ENCODE measurements around the gene GUCY1B1. TPM values are rescaled to one million over a fixed set of nuclear protein-coding genes. Genes with fewer than 3 reads are reported as not detected.

GUCY1B1 gene
- total RNA-seq, 4 donors from 2014 or later: 5.5 to 12.9 (median 9.5) TPM

DNA sequence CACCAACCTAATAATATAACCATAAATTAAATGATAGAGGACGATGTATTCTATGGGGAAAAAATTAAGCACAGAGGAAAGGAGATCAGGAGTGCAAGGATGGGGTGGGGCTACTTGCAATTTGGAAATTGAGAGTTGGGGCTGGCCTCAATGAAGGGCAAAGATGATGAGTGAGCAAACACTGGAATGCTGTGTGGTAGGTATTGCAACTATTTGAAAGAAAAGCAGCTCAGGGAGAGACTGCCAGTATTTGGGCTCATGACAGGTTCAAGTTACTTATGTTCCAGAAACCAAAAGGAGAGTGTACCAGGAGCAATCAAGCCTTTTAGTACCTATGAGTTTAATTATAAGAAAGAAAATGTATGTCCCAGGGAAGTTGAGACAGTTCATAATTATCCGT, 59.8 kb downstream of the GUCY1B1 start:
- TF ChIP-seq, protein P1, sequence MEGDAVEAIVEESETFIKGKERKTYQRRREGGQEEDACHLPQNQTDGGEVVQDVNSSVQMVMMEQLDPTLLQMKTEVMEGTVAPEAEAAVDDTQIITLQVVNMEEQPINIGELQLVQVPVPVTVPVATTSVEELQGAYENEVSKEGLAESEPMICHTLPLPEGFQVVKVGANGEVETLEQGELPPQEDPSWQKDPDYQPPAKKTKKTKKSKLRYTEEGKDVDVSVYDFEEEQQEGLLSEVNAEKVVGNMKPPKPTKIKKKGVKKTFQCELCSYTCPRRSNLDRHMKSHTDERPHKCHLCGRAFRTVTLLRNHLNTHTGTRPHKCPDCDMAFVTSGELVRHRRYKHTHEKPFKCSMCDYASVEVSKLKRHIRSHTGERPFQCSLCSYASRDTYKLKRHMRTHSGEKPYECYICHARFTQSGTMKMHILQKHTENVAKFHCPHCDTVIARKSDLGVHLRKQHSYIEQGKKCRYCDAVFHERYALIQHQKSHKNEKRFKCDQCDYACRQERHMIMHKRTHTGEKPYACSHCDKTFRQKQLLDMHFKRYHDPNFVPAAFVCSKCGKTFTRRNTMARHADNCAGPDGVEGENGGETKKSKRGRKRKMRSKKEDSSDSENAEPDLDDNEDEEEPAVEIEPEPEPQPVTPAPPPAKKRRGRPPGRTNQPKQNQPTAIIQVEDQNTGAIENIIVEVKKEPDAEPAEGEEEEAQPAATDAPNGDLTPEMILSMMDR (IDR thresholded peaks at IDR 0.05; ENCODE audit: low read depth): no peak

DNA sequence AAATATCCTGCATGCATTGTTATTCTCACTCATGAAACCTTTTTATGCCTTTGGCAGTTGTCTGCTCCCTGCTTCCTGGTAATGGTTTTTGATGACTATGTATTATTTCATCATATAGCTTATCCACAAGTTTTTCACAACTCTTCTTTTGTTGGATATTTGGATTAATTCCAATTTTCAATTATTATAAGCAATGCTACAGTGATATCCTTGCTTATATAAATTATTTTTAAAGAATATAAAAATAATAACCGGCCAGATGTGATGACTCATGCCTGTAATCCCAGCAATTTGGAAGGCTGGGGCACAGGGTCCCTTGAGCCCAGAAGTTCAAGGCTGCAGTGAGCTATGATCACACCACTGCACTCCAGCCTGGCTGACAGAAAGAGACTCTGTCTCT, 60.2 kb downstream of the GUCY1B1 start:
- TF ChIP-seq, protein P1 (IDR thresholded peaks at IDR 0.05; ENCODE audit: low read depth): no peak

GRCh38 chr4:155820887-155821518, 62.2 kb downstream of the GUCY1B1 start:
- TF ChIP-seq, protein P1 (IDR thresholded peaks at IDR 0.05; ENCODE audit: low read depth): no peak

DNA sequence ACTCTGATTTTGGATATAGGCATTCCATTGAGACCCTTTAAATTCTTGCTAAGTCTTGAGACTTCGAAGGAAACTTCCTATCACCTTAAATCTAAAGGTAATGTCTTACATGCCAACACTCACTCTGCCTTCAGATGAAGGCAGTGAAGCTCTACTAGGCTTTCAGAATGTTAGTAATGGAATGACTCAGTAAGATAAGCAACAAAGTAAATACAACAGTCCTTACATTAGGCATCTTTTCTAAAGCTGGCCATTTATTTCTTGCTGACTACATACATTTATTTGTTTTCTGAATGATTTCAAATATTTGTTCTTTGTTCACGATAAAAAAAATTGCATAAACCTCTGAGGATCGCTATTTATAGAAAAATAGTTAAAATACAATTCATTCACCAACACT, 63.8 kb downstream of the GUCY1B1 start:
- TF ChIP-seq, protein P1 (IDR thresholded peaks at IDR 0.05; ENCODE audit: low read depth): no peak

- TF ChIP-seq, protein P1 (IDR thresholded peaks at IDR 0.05; ENCODE audit: low read depth): no peak
Observed at GRCh38 chr4:155828628-155829027, 69.8 kb downstream of the GUCY1B1 start.

DNA sequence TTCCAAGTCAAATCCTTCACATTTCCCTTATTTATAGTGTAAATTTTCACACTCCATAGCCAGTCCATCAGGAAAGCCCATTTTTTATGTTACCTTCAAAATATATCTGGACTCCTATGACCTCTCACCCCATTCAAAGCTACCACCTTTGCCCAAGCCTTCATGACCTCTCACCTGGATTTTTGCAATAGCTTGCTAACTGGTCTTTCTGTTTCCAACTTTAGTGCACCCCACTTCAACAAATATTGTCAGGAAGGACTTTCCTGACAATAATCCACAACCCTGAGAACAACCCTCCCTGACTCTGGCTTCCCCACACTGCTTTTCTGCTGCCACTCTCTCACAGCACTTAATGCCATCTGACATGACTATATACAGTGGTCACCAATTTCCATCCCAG, 73.8 kb downstream of the GUCY1B1 start:
- TF ChIP-seq, protein P1 (IDR thresholded peaks at IDR 0.05; ENCODE audit: low read depth): no peak

GRCh38 chr4:155837203-155837796, 78.5 kb downstream of the GUCY1B1 start:
- TF ChIP-seq, protein P1 (IDR thresholded peaks at IDR 0.05; ENCODE audit: low read depth): no peak
